Activated T-helper 2 cell treated with anti-CD3 and anti-CD28 coated beads, Interferon-gamma antibody, Interleukin-2, Interleukin-4, amounts not matched to agents 10 μg/mL and 5 μg/mL and 100 μg/mL, durations not matched to agents 14 hours and 24 hours and 36 hours (primary cell): ENCODE measurements around the gene AGPAT4. TPM values are rescaled to one million over a fixed set of nuclear protein-coding genes. Genes with fewer than 3 reads are reported as not detected.
"Not testable (repeated sequence)": the region's sequence is repeated elsewhere in the genome, so short reads cannot be mapped to it uniquely, and the experiment has no call there.

Experiments used
- DNase-seq: peaks from one replicate; pipeline ENCODE4 v3.0.0; 2021; ENCODE audit warnings: low spot score
- H3K27ac Mint-ChIP-seq: one replicate; pipeline ENCODE4 v1.8.0; 2021; ENCODE audit warnings: mixed read lengths
- H3K27me3 Mint-ChIP-seq: one replicate; pipeline ENCODE4 v1.8.0; 2021; ENCODE audit warnings: low read depth, mixed read lengths
- H3K36me3 Mint-ChIP-seq: one replicate; pipeline ENCODE4 v1.8.0; 2021; ENCODE audit warnings: low read depth, mixed read lengths
- H3K4me1 Mint-ChIP-seq: one replicate; pipeline ENCODE4 v1.8.0; 2021; ENCODE audit warnings: low read depth, mixed read lengths
- H3K4me3 Mint-ChIP-seq: one replicate; pipeline ENCODE4 v1.8.0; 2021; ENCODE audit warnings: low read depth, mild to moderate bottlenecking, moderate library complexity, mixed read lengths
- H3K9me3 Mint-ChIP-seq: one replicate; pipeline ENCODE4 v1.8.0; 2021; ENCODE audit warnings: mixed read lengths
- intact Hi-C: fragments of 100-400 bp; cut with micrococcal nuclease; formaldehyde crosslinking; loops from one replicate; pipeline ENCODE4 v1.15.1; 2023
- total RNA-seq: library from RNA; stranded (reverse); gene quantifications from 2 replicates; pipeline ENCODE4 v1.2.3, GENCODE V29; 2022

Gene AGPAT4
- total RNA-seq, 1 donor from 2014 or later = 7.3 TPM

DNA sequence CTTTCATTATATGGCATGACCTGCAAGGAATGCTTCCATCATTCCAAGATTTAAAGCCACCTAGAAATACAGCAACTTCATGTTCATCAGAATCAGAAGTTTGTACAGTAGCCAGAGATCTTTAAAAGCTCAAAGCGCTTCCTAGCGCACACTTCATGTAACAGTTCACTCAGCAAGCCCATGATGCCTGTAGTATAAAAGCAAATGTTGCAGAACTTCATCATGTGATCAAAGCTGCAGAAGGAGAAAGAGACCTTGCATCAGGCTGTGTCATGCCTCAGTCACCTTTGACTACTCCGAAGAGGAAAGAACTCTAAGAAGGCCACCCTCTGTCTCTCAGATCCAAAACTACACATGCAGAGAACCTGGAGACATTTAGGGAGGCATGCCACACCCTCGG lies 78.5 kb downstream of the AGPAT4 start:
- Mint-ChIP-seq H3K27ac (no peak overlapping the region), H3K9me3 (peaks cover 9% of the 10 kb centered on the region), H3K4me3 (no peak overlapping the region), H3K27me3 (no peaks in the 10 kb centered on the region), H3K36me3 (no peaks in the 10 kb centered on the region), H3K4me1 (no peaks in the 10 kb centered on the region)
- no peak for DNase-seq
- intact Hi-C loops = no loop called here

DNA sequence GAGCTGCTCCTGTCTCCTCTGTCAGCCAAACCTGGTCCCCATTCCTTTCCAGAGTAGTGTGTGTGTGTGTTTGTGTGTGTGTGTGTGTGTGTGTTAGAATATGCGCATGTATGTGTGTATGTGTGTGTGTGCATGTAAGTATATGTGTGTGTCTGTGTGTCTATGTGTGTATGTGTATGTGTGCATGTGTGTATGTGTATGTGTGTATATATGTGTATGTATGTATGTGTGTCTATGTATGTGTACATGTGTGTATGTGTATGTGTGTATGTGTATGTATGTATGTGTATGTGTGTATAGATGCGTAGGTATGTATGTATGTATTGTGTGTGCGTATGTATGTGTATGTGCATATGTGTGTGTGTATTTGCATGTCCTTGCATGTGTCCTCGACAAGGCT lies 79.5 kb downstream of the AGPAT4 start:
- intact Hi-C loops = no loop called here
- Mint-ChIP-seq H3K27ac (no peak overlapping the region), H3K4me1 (no peaks in the 10 kb centered on the region), H3K4me3 (no peak overlapping the region), H3K36me3 (no peaks in the 10 kb centered on the region), H3K9me3 (peaks cover 9% of the 10 kb centered on the region), H3K27me3 (no peaks in the 10 kb centered on the region)
- no peak for DNase-seq

DNA sequence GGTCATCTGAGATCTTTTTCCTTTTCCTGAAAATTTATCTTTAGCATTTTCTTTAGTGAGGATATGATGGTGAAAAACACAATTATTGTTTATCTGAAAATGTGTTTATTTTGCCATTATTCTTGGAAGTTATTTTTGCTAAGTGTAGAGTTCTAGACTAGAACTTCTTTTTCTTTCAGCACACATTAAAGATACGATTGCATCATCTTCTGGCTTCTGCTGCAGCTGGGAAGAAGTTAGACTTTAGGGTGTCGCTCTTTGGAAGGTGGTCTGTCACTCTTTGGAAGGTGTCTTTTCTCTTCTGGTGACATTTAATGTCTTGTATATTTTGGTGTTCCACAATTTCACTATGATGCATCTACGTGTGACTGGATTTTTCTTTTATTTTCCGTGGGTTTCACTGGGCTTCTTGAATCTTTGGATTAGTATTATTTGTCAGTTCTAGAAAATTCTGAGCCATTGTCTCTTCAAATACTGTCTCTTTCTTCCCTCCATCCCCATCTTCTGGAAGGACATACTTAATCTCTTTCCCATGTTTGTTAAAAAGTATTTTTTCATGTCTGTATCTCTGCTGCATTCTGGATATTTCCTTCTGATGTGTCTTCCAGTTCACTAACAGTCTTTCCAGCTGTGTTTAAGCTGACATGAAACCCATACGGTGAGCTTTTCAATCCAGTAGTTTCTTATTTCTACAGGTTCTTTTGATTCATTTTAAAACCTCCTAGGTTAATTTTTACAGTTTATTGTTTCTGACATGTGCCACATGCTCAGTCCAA lies 81.0 kb downstream of the AGPAT4 start:
- no peak for DNase-seq
- Mint-ChIP-seq H3K27me3 (no peaks in the 10 kb centered on the region), H3K36me3 (no peaks in the 10 kb centered on the region), H3K4me1 (no peaks in the 10 kb centered on the region), H3K9me3 (peaks cover 9% of the 10 kb centered on the region), H3K4me3 (no peak overlapping the region), H3K27ac (no peak overlapping the region)
- intact Hi-C loops = no loop called here

DNA sequence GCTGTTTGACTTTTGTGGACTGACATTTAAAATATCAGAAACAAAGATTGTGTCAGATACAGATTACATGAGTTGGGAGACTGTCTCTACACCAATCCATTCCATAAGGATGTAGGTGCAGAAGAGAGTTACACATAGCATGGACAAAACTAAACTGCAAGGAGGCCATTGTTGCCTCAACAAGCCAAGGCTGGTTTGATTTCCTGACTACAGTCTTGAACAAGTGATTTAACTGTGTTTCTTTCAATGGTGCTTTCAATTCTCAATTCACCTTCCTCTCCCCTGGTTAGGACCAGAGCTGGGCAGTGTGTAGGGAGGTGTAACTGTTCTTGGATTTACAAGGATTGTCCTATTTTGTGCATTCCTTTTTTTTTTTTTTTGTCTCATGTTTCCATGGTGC lies 82.2 kb downstream of the AGPAT4 start:
- Mint-ChIP-seq H3K4me3 (no peak overlapping the region), H3K9me3 (peaks cover 9% of the 10 kb centered on the region), H3K36me3 (no peaks in the 10 kb centered on the region), H3K27ac (no peak overlapping the region), H3K27me3 (no peaks in the 10 kb centered on the region), H3K4me1 (peaks cover 5% of the 10 kb centered on the region)
- DNase-seq = no peak
- intact Hi-C loops = no loop called here

DNA sequence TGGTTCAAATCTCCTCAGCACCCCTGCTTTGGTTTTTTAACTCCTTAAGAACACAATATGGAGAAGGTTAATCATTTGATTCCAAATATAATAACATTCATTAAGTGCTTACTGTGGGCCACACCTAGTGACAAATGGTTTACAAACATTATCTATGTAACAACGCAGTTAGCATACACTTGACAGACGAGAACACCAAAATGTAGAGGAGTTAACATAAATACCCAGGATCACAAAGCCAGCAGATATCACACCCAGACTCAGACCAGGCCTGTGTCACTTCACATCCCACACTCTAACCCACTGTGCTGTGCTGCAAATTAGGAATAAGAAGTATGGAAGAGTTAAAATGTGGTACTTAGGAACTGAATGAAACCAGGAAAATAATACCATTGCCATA lies 82.9 kb downstream of the AGPAT4 start:
- H3K4me1 Mint-ChIP-seq = peaks cover 10% of the 10 kb centered on the region
- intact Hi-C loops = no loop called here
- no peak overlapping the region for H3K4me3 Mint-ChIP-seq
- no peaks in the 10 kb centered on the region for H3K27me3 Mint-ChIP-seq
- no peaks in the 10 kb centered on the region for H3K36me3 Mint-ChIP-seq
- H3K27ac Mint-ChIP-seq = no peak overlapping the region
- peaks cover 9% of the 10 kb centered on the region for H3K9me3 Mint-ChIP-seq
- DNase-seq = no peak

DNA sequence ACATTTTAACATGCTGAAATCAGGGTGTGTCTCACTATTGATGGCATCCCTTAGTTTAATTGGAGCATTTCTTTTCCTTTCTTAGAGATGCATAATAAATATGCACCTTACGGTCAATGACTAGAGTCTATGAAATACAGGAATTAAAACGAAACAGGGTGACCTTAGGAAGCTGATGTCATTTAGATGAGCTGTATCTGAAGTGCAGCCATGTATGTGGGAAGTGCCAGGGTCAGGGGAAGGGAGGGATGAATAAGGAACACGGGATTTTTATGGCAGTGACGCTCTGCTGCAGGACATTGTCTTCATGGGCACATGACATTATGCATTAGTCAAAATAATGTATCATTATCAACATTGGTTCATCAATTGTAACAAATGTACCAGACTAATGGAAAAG lies 84.0 kb downstream of the AGPAT4 start:
- Mint-ChIP-seq H3K27me3 (no peaks in the 10 kb centered on the region), H3K4me3 (no peak overlapping the region), H3K27ac (no peak overlapping the region), H3K9me3 (peaks cover 9% of the 10 kb centered on the region), H3K36me3 (no peaks in the 10 kb centered on the region), H3K4me1 (peaks cover 10% of the 10 kb centered on the region)
- intact Hi-C loops = no loop called here
- DNase-seq = no peak

DNA sequence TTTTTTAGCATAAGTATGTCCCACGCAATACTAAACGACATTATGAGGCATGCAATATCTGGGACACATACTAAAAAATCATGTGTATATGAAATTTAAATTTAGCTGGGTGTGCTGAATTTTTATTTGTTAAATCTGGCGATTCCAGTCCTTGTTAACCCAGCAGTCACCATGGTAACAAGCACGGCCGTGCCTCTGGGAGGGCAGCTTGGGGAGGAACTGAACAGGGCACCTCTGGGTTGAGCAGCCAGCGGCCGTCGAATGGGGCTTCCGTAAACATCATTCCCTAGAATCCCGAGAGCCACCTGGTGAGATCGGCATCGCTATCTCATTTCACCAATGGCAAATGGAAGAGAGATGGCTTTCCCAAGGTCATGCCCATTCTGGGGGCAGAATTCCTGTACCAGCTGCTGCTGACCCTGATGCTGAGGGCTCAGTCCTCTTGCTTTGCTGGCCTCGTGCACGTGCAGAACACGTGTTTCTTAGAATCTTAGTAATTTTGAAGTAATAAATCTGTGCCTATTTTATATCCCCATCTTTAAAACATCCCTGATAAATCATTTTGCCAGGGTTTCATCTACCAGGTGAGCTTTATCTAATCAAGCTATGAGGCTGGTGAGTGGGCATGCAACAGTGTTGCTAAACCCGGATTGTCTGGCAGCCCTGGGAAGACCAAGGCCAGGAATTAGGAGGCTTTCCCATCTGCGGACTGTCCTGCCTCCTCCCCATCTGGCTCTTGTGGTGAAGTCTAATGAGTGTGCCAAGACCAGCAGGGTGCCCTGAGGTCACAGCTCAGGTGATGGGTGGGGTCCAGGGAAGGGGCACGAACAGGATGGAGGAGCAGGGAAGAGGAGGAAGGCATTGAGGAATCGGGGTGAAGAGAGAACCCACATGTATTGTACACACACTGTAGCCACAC lies 85.1 kb downstream of the AGPAT4 start:
- H3K27ac Mint-ChIP-seq = no peak overlapping the region
- no peaks in the 10 kb centered on the region for H3K27me3 Mint-ChIP-seq
- intact Hi-C loops = no loop called here
- H3K36me3 Mint-ChIP-seq = no peaks in the 10 kb centered on the region
- no peak for DNase-seq
- H3K9me3 Mint-ChIP-seq = peaks cover 9% of the 10 kb centered on the region
- no peak overlapping the region for H3K4me3 Mint-ChIP-seq
- peaks cover 10% of the 10 kb centered on the region for H3K4me1 Mint-ChIP-seq

DNA sequence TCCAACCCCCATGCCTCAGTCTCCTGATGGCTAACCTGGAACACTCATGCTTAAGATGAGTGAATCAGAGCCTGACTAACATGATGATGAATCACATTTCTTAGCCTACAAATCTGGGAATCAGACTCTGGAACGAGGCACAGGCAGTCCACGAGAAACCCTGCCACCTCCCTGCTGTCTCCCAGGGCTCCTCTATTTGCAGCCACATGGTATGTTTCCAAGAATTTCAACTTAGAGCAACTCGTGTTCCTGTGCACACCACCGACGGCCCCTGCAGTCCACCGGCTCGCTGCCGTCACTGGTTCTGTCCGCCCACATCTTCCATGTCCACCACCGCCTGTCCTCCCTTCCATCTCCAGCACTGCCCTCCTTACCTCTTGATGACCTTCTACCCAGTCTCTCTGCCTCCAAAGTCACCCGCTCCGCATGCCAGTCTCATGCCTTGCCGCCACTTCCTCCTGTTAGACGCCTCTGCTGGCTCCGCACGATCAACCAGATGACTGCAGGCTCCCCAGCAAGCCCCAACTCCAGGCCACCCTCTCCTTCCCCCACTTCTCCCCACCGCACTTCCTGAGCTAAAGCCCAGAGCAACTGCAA lies 87.6 kb downstream of the AGPAT4 start:
- intact Hi-C loops = no loop called here
- DNase-seq = no peak
- Mint-ChIP-seq H3K4me3 (no peak overlapping the region), H3K9me3 (no peaks in the 10 kb centered on the region), H3K4me1 (peaks cover 10% of the 10 kb centered on the region), H3K36me3 (no peaks in the 10 kb centered on the region), H3K27ac (no peak overlapping the region), H3K27me3 (no peaks in the 10 kb centered on the region)

DNA sequence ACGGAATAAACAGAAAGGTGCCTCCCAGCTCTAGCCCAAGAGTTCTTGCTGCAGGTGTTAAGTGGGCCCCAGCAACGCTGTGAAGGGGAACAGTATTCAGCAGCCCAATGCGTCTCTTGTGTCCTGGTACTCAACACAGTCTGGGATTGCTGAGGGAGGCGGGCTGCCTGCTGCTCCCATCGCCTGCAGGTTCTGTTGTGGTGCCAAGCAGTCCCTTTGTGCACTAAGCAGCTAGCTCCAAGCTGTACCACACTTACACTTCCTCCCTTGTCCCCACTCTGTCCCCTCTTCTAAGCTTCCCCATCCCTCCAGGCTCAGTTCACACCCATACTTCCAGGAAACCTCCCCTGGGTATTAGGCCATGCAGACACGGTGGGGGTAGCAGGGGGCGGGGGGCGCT lies 92.7 kb downstream of the AGPAT4 start:
- Mint-ChIP-seq H3K4me3 (no peak overlapping the region), H3K4me1 (no peaks in the 10 kb centered on the region), H3K27ac (no peak overlapping the region), H3K36me3 (peaks cover 4% of the 10 kb centered on the region), H3K27me3 (no peaks in the 10 kb centered on the region), H3K9me3 (peaks cover 11% of the 10 kb centered on the region)
- intact Hi-C loops = no loop called here
- DNase-seq = no peak

DNA sequence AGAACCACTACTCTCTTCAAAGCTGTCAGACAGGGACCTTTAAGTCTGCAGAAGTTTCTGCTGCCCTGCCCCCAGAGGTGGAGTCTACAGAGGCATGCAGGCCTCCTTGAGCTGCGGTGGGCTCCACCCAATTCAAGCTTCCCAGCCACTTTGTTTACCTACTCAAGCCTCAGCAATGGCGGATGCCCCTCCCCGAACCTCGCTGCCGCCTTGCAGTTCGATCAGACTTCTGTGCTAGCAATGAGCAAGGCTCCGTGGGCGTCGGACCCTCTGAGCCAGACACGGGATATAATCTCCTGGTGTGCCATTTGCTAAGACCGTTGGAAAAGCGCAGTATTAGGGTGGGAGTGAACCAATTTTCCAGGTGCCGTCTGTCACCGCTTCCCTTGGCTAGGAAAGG lies 95.7 kb downstream of the AGPAT4 start:
- DNase-seq, H3K4me1 Mint-ChIP-seq, H3K27me3 Mint-ChIP-seq, H3K36me3 Mint-ChIP-seq, H3K4me3 Mint-ChIP-seq, intact Hi-C loops, H3K27ac Mint-ChIP-seq: not testable (repeated sequence)
- H3K9me3 Mint-ChIP-seq = peaks cover 17% of the 10 kb centered on the region

DNA sequence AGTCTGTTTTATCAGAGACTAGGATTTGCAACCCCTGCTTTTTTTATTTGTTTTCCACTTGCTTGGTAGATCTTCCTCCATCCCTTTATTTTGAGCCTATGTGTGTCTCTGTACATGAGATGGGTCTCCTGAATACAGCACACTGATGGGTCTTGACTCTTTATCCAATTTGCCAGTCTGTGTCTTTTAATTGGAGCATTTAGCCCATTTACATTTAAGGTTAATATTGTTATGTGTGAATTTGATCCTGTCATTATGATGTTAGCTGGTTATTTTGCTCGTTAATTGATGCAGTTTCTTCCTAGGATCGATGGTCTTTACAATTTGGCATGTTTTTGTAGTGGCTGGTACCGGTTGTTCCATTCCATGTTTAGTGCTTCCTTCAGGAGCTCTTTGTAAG lies 97.4 kb downstream of the AGPAT4 start:
- H3K36me3 Mint-ChIP-seq, intact Hi-C loops, DNase-seq, H3K4me1 Mint-ChIP-seq, H3K27ac Mint-ChIP-seq, H3K27me3 Mint-ChIP-seq, H3K4me3 Mint-ChIP-seq: not testable (repeated sequence)
- peaks cover 17% of the 10 kb centered on the region for H3K9me3 Mint-ChIP-seq

DNA sequence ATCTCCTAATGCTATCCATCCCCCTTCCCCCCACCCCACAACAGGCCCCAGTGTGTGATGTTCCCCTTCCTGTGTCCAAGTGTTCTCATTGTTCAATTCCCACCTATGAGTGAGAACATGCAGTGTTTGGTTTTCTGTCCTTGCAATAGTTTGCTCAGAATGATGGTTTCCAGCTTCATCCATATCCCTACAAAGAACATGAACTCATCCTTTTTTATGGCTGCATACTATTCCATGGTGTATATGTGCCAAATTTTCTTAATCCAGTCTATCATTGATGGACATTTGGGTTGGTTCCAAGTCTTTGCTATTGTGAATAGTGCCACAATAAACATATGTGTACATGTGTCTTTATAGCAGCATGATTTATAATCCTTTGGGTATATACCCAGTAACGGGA lies 101.1 kb downstream of the AGPAT4 start:
- H3K4me1 Mint-ChIP-seq, H3K27me3 Mint-ChIP-seq, H3K36me3 Mint-ChIP-seq, H3K4me3 Mint-ChIP-seq, intact Hi-C loops, H3K27ac Mint-ChIP-seq, DNase-seq: not testable (repeated sequence)
- peaks cover 13% of the 10 kb centered on the region for H3K9me3 Mint-ChIP-seq

DNA sequence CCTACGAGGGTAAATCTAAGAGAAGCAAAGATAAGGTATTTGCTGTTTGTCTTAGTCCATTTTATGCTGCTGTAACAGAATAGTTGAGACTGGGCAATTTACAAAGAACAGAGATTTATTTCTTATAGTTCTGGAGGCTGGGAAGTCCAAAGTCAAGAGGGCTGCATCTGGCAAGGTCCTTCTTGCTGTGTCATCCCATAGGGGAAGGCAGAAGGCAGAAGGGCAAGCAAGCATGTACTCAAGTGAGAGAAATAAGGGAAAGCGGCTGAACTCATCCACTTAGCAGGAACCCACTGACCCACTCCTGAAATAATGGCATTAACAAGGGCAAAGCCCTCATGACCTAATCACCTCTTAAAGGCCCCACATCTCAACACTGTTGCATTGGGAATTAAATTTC lies 102.7 kb downstream of the AGPAT4 start:
- intact Hi-C loops = no loop called here
- no peak for DNase-seq
- H3K27ac Mint-ChIP-seq = no peak overlapping the region
- peaks cover 6% of the 10 kb centered on the region for H3K9me3 Mint-ChIP-seq
- no peaks in the 10 kb centered on the region for H3K36me3 Mint-ChIP-seq
- no peak overlapping the region for H3K4me3 Mint-ChIP-seq
- peaks cover 4% of the 10 kb centered on the region for H3K4me1 Mint-ChIP-seq
- H3K27me3 Mint-ChIP-seq = no peaks in the 10 kb centered on the region
